Activated B cell treated with CpG ODN at 0.5 μM for 24 hours (primary cell): Measurements from ENCODE around the gene PNMA1. TPM values are rescaled to one million over a fixed set of nuclear protein-coding genes. Genes with fewer than 3 reads are reported as not detected.

ENCODE experiments used
- ATAC-seq: fragments of 200-7000 bp; cut with Tn5 transposase; one replicate; pipeline ENCODE4 v1.10.0; 2021; ENCODE audit warnings: low read depth, mild to moderate bottlenecking, moderate library complexity
- CTCF ChIA-PET: fragments of 350-600 bp; sonication (Branson Sonifier 250); formaldehyde crosslinking; loops from one replicate; lab custom pipeline; 2021; ENCODE audit warnings: antibody characterized with exemption; lab: Charles Lee
- POLR2A ChIA-PET: fragments of 350-600 bp; sonication (Branson Sonifier 250); formaldehyde crosslinking; loops from one replicate; lab custom pipeline; 2021; ENCODE audit warnings: antibody characterized with exemption; lab: Charles Lee
- DNase-seq: peaks from one replicate; pipeline ENCODE4 v3.0.0; 2022
- H3K27ac Mint-ChIP-seq: one replicate; pipeline ENCODE4 v1.8.0; 2020; ENCODE audit warnings: mixed read lengths
- H3K27me3 Mint-ChIP-seq: one replicate; pipeline ENCODE4 v1.8.0; 2021; ENCODE audit warnings: mixed read lengths
- H3K36me3 Mint-ChIP-seq: one replicate; pipeline ENCODE4 v1.8.0; 2021; ENCODE audit warnings: low read depth, mixed read lengths
- H3K4me1 Mint-ChIP-seq: one replicate; pipeline ENCODE4 v1.8.0; 2021; ENCODE audit warnings: mixed read lengths
- H3K4me3 Mint-ChIP-seq: one replicate; pipeline ENCODE4 v1.8.0; 2020; ENCODE audit warnings: mild to moderate bottlenecking, mixed read lengths
- H3K9me3 Mint-ChIP-seq: one replicate; pipeline ENCODE4 v1.8.0; 2020; ENCODE audit warnings: mixed read lengths
- intact Hi-C: fragments of 100-400 bp; cut with micrococcal nuclease; formaldehyde crosslinking; loops from one replicate; pipeline ENCODE4 v1.15.1; 2024
- total RNA-seq: library from RNA; stranded (reverse); gene quantifications from 2 replicates; pipeline ENCODE4 v1.2.3, GENCODE V29; 2022
- TF ChIP-seq, protein P1 (sequence below): fragments of 200-600 bp; IDR thresholded peaks from one replicate; pipeline ENCODE4 v1.8.0; 2022; ENCODE audit warnings: antibody characterized with exemption, mild to moderate bottlenecking

Gene PNMA1
- total RNA-seq, 1 donor from 2014 or later = 22.2 TPM

DNA sequence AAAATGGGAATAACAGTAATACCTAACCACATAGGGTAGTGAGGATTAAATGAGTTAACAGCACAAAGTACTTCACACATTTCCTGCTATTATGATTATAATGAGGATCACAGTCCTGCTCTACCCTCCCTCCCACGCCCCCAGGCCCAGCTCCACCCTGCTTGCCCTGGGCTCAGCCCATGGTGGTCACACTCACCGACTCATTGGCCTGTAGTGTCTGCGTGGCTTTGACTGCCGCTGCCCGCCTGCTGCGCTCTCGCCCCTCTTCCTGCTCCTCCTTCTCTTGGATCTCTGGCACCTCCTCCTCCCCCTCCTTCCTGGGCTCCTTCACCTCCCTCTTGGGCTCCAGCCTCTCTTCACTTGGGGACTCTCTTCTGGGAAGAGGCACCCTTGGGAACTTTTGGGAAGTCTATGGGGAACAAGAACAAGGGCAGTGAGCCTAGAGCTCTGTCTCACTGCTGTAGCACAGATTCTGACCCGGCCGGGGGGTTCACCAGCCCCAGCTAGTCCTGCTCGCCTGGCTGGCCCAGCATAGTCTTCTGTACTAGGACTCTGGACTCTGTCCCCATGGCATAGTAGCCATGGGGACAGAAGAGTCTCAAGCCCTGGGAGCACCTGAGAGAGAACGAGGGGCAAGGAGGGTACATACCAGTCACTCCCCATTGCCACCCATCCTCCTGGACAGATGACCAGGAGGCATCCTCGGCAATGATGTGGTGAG lies 7.1 kb upstream of the PNMA1 start:
- Mint-ChIP-seq H3K27me3 (no peaks in the 10 kb centered on the region), H3K27ac (peak overlapping the region; percentile 4), H3K36me3 (peaks cover 87% of the 10 kb centered on the region), H3K9me3 (no peaks in the 10 kb centered on the region), H3K4me3 (no peak overlapping the region), H3K4me1 (peaks cover 2% of the 10 kb centered on the region)
- ChIA-PET POLR2A (interaction anchor here (1.7 kb wide), 1 partner anchor 9 kb away, joined by 5 read pairs; no protein-coding TSS in a partner anchor), CTCF (no interaction called here)
- intact Hi-C loops = no loop called here
- TF ChIP-seq, protein P1, sequence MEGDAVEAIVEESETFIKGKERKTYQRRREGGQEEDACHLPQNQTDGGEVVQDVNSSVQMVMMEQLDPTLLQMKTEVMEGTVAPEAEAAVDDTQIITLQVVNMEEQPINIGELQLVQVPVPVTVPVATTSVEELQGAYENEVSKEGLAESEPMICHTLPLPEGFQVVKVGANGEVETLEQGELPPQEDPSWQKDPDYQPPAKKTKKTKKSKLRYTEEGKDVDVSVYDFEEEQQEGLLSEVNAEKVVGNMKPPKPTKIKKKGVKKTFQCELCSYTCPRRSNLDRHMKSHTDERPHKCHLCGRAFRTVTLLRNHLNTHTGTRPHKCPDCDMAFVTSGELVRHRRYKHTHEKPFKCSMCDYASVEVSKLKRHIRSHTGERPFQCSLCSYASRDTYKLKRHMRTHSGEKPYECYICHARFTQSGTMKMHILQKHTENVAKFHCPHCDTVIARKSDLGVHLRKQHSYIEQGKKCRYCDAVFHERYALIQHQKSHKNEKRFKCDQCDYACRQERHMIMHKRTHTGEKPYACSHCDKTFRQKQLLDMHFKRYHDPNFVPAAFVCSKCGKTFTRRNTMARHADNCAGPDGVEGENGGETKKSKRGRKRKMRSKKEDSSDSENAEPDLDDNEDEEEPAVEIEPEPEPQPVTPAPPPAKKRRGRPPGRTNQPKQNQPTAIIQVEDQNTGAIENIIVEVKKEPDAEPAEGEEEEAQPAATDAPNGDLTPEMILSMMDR = no peak
- ATAC-seq = no peak
- no peak for DNase-seq

- Mint-ChIP-seq H3K27ac (no peak overlapping the region), H3K4me1 (peaks cover 2% of the 10 kb centered on the region), H3K4me3 (no peak overlapping the region), H3K27me3 (no peaks in the 10 kb centered on the region), H3K9me3 (no peaks in the 10 kb centered on the region), H3K36me3 (peaks cover 87% of the 10 kb centered on the region)
- CTCF ChIA-PET = no interaction called here
- TF ChIP-seq, protein P1 = no peak
- ATAC-seq = no peak
- POLR2A ChIA-PET = interaction anchor here (1.7 kb wide), 1 partner anchor 8 kb away, joined by 5 read pairs; no protein-coding TSS in a partner anchor
- intact Hi-C loops = no loop called here
- DNase-seq = no peak
Observed at GRCh38 chr14:73720636-73721035, 6.5 kb upstream of the PNMA1 start.

GRCh38 chr14:73719791-73720190 lies 5.6 kb upstream of the PNMA1 start:
- Mint-ChIP-seq H3K4me3 (no peak overlapping the region), H3K27ac (no peak overlapping the region), H3K27me3 (no peaks in the 10 kb centered on the region), H3K36me3 (peaks cover 83% of the 10 kb centered on the region), H3K4me1 (peaks cover 3% of the 10 kb centered on the region), H3K9me3 (no peaks in the 10 kb centered on the region)
- DNase-seq = no peak
- intact Hi-C loops = no loop called here
- ChIA-PET POLR2A (interaction anchor here (0.6 to 1.7 kb wide), 2 partner anchors 7 to 33 kb away, joined by 5 to 7 read pairs; no protein-coding TSS in a partner anchor), CTCF (no interaction called here)
- TF ChIP-seq, protein P1 = no peak
- ATAC-seq = no peak

DNA sequence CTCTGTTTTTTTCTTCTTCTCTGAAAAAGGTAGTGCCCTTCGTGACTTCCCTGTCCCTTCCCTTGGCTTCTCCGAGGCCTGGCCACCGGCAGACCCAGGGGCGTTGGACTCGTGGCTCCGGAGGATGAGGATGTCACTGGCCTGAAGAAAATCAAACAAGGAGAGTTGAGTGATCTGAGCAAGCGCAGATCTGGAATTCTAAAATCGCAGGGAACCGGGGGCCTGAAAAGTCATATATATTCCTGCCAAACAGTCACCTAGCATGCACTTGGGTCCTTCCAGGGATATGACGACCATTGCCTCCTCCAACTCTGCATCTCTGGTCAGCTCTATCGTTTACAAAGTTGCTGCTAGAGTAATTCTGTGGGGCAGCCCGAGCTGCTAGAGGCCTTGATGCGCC lies 5.2 kb upstream of the PNMA1 start:
- intact Hi-C loops = no loop called here
- ChIA-PET POLR2A (interaction anchor here (0.6 kb wide), 1 partner anchor 32 kb away, joined by 7 read pairs; no protein-coding TSS in a partner anchor), CTCF (no interaction called here)
- peaks cover 79% of the 10 kb centered on the region for H3K36me3 Mint-ChIP-seq
- ATAC-seq = no peak
- TF ChIP-seq, protein P1 = no peak
- no peak overlapping the region for H3K4me3 Mint-ChIP-seq
- no peak overlapping the region for H3K27ac Mint-ChIP-seq
- no peaks in the 10 kb centered on the region for H3K9me3 Mint-ChIP-seq
- H3K27me3 Mint-ChIP-seq = no peaks in the 10 kb centered on the region
- DNase-seq = no peak
- peaks cover 8% of the 10 kb centered on the region for H3K4me1 Mint-ChIP-seq

- intact Hi-C loops = no loop called here
- H3K27ac Mint-ChIP-seq = peak overlapping the region; percentile 41
- H3K4me1 Mint-ChIP-seq = peaks cover 8% of the 10 kb centered on the region
- ChIA-PET POLR2A (no interaction called here), CTCF (no interaction called here)
- ATAC-seq (no peak), DNase-seq (no peak)
- H3K27me3 Mint-ChIP-seq = no peaks in the 10 kb centered on the region
- H3K4me3 Mint-ChIP-seq = no peak overlapping the region
- TF ChIP-seq, protein P1 = no peak
- no peaks in the 10 kb centered on the region for H3K9me3 Mint-ChIP-seq
- H3K36me3 Mint-ChIP-seq = peaks cover 73% of the 10 kb centered on the region
Observed at GRCh38 chr14:73718418-73719251, 4.5 kb upstream of the PNMA1 start.
